ENCODE data around the gene PLAC9.

PLAC9 gene

DNA sequence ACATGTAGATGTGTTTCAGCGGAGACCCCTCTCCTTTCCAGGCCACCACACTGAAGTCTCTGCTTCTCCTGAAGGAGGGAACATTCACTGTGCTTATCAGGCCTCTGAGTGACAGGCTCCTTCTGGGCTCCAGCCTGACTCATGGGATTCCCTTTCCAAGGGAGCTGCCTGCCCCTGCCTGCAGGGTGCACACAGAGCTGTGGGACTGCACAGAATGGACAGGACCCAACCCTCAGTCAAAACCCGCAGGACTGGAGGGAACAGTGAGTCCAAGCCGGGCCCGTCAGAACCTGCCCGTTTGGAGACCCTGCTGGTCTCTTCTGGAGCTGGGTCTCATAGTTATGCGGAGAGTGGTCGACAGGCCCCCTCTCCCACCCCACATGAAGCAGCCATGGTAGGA lies 32.6 kb downstream of the PLAC9 start:
- Histone ChIP-seq H3K27me3 (ENCODE audit: insufficient read depth, poor library complexity, severe bottlenecking) (no peaks in the 10 kb centered on the region), H3K27ac (replicated peaks) (no peak overlapping the region), H3K4me3 (replicated peaks; ENCODE audit: insufficient read depth, low read length) (no peak overlapping the region)
- DNase-seq (ENCODE audit: low read depth in 1 of 2, low spot score in 1 of 2): no peak
- TF ChIP-seq GABPA (IDR thresholded peaks at IDR 0.05; ENCODE audit: low read depth): no peak
- TF ChIP-seq, protein P1, sequence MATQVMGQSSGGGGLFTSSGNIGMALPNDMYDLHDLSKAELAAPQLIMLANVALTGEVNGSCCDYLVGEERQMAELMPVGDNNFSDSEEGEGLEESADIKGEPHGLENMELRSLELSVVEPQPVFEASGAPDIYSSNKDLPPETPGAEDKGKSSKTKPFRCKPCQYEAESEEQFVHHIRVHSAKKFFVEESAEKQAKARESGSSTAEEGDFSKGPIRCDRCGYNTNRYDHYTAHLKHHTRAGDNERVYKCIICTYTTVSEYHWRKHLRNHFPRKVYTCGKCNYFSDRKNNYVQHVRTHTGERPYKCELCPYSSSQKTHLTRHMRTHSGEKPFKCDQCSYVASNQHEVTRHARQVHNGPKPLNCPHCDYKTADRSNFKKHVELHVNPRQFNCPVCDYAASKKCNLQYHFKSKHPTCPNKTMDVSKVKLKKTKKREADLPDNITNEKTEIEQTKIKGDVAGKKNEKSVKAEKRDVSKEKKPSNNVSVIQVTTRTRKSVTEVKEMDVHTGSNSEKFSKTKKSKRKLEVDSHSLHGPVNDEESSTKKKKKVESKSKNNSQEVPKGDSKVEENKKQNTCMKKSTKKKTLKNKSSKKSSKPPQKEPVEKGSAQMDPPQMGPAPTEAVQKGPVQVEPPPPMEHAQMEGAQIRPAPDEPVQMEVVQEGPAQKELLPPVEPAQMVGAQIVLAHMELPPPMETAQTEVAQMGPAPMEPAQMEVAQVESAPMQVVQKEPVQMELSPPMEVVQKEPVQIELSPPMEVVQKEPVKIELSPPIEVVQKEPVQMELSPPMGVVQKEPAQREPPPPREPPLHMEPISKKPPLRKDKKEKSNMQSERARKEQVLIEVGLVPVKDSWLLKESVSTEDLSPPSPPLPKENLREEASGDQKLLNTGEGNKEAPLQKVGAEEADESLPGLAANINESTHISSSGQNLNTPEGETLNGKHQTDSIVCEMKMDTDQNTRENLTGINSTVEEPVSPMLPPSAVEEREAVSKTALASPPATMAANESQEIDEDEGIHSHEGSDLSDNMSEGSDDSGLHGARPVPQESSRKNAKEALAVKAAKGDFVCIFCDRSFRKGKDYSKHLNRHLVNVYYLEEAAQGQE (IDR thresholded peaks at IDR 0.05; ENCODE audit: insufficient replicate concordance, low read depth): no peak
- no peak for TF ChIP-seq CTCF (IDR thresholded peaks at IDR 0.05; ENCODE audit: insufficient read depth, low read length)
- TF ChIP-seq SPI1 (IDR thresholded peaks at IDR 0.05; ENCODE audit: borderline replicate concordance, low read depth): no peak
- TF ChIP-seq POLR2AphosphoS5 (IDR thresholded peaks at IDR 0.05; ENCODE audit: low read depth): no peak

DNA sequence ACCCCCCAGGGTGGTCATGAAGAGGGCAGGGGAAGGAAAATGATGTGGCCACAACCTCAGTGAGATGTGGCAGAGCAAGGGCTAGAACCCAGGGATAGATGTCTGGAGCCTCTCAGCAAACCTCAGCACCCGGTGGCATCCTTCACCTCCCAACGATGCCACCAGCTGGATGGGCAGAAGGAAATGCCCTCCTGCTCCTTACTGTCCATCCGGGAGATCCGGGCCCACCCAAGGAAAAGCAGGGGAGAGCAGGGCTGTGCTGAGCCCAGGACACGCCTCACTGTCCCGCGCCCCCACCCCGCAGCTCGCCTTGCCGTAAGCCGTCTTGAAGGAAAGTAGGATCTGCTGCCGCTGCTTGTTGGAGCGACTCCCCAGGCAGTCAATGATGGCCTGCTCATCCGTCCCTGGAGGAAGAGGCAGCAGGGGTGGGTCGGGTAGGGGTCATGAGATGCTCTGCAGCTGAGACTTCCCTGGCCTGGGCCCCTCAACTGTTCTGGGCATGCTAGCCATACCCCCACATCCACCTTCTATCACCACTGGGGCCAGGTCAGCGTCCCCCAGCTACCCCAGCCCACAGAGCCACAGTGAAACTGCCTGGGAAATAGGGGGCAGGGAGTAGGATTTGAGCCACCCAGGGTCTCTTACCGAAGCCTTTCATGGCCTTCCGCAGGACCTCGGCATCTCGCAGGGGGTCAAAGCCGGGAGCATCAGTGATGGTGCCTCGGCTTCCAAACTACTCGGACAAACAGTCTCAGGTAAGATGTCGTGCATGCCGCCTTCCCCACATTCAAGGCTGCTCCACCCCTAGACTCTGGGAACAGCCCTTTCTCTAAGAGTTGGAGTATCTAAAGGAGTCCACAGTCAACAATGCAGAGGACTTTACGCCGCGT lies 34.3 kb downstream of the PLAC9 start:
- DNase-seq (ENCODE audit: low read depth in 1 of 2, low spot score in 1 of 2): no peak
- no peak for TF ChIP-seq SPI1 (IDR thresholded peaks at IDR 0.05; ENCODE audit: borderline replicate concordance, low read depth)
- TF ChIP-seq POLR2AphosphoS5 (IDR thresholded peaks at IDR 0.05; ENCODE audit: low read depth): no peak
- TF ChIP-seq CTCF (IDR thresholded peaks at IDR 0.05; ENCODE audit: insufficient read depth, low read length): no peak
- TF ChIP-seq GABPA (IDR thresholded peaks at IDR 0.05; ENCODE audit: low read depth): no peak
- TF ChIP-seq, protein P1 (IDR thresholded peaks at IDR 0.05; ENCODE audit: insufficient replicate concordance, low read depth): no peak
- no peak overlapping the region for H3K4me3 ChIP-seq (replicated peaks; ENCODE audit: insufficient read depth, low read length)
- H3K27ac ChIP-seq (replicated peaks): no peak overlapping the region
- no peaks in the 10 kb centered on the region for H3K27me3 ChIP-seq (ENCODE audit: insufficient read depth, poor library complexity, severe bottlenecking)

GRCh38 chr10:80167471-80168161 lies 35.1 kb downstream of the PLAC9 start:
- no peak overlapping the region for H3K27ac ChIP-seq (replicated peaks)
- TF ChIP-seq SPI1 (IDR thresholded peaks at IDR 0.05; ENCODE audit: borderline replicate concordance, low read depth): no peak
- TF ChIP-seq, protein P1 (IDR thresholded peaks at IDR 0.05; ENCODE audit: insufficient replicate concordance, low read depth): no peak
- TF ChIP-seq POLR2AphosphoS5 (IDR thresholded peaks at IDR 0.05; ENCODE audit: low read depth): no peak
- TF ChIP-seq CTCF (IDR thresholded peaks at IDR 0.05; ENCODE audit: insufficient read depth, low read length): no peak
- no peak for TF ChIP-seq GABPA (IDR thresholded peaks at IDR 0.05; ENCODE audit: low read depth)

More at GRCh38 chr10:80167471-80168161, 35.1 kb downstream of the PLAC9 start:
- DNase-seq (ENCODE audit: low read depth in 1 of 2, low spot score in 1 of 2): no peak
- no peaks in the 10 kb centered on the region for H3K27me3 ChIP-seq (ENCODE audit: insufficient read depth, poor library complexity, severe bottlenecking)
- H3K4me3 ChIP-seq (replicated peaks; ENCODE audit: insufficient read depth, low read length): no peak overlapping the region
